GM10248 (cell line): Measurements from ENCODE around the gene RNF207.

ENCODE experiments used
- CTCF ChIA-PET: fragments of 300-600 bp; sonication (Branson Sonifier 250); formaldehyde crosslinking; extraction: SDS; loops from one replicate; lab custom pipeline; 2021; ENCODE audit warnings: antibody characterized with exemption; lab: Yijun Ruan, JAX
- POLR2A ChIA-PET: fragments of 350-650 bp; sonication (Branson Sonifier 250); formaldehyde crosslinking; extraction: SDS; loops from one replicate; lab custom pipeline; 2020; ENCODE audit warnings: antibody characterized with exemption; lab: Yijun Ruan, JAX
- DNase-seq: peaks from one replicate; pipeline ENCODE4 v3.0.0; 2012; ENCODE audit errors: extremely low spot score
- TF ChIP-seq, protein P1 (sequence below): IDR thresholded peaks from 2 replicates; pipeline ENCODE4 v1.5.1; 2012; ENCODE audit warnings: mild to moderate bottlenecking, low read depth; ENCODE audit errors: extremely low read depth, missing control alignments, control extremely low read depth

RNF207 gene

DNA sequence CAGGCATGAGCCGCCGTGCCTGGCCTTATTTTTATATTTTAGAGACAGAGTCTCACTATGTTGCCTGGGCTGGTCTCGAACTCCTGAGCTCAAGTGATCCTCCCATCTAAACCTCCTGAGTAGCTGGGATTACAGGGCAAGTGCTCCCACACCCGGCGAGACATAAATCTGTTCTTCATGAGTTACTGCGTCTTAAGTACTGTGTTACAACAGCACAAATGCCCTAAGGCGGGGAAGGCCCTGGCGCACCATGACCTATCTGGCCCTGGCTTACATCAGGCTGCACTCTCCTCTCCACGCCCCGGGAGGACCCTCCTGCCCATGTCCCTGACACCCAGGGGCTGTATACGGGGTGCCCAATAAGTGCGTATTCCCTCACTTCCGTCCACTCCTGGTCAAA lies 50.7 kb downstream of the RNF207 start:
- TF ChIP-seq, protein P1, sequence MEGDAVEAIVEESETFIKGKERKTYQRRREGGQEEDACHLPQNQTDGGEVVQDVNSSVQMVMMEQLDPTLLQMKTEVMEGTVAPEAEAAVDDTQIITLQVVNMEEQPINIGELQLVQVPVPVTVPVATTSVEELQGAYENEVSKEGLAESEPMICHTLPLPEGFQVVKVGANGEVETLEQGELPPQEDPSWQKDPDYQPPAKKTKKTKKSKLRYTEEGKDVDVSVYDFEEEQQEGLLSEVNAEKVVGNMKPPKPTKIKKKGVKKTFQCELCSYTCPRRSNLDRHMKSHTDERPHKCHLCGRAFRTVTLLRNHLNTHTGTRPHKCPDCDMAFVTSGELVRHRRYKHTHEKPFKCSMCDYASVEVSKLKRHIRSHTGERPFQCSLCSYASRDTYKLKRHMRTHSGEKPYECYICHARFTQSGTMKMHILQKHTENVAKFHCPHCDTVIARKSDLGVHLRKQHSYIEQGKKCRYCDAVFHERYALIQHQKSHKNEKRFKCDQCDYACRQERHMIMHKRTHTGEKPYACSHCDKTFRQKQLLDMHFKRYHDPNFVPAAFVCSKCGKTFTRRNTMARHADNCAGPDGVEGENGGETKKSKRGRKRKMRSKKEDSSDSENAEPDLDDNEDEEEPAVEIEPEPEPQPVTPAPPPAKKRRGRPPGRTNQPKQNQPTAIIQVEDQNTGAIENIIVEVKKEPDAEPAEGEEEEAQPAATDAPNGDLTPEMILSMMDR = no peak
- CTCF ChIA-PET = interaction anchor here (3.3 kb wide), 1 partner anchor 10 kb away, joined by 30 read pairs; no protein-coding TSS in a partner anchor
- POLR2A ChIA-PET = no interaction called here
- no peak for DNase-seq

DNA sequence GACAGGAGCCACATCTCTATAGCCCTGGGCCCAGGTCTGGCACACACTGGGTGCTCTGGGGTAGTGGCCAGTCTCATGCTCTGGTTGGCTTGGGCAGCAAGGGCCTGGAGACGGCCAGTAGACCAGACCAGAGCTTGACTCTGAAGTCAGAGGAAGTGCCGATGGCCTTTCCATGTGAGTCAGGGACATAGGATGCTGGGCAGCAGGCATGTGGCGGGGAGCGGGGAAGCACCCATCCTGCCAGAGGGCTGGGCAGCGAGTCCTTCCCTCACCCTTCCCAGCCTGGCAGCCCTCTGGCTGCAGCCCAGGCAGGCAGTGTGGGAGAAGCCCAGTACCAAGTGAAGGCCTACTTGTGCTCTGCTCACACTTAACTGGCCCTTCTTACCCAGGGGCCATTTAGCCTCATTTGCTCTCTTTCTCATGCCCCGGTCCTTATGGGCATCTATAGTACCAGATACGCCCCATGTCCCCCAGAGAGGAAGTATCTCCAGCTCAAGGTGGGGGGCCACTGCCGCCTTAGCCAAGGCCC lies 51.7 kb downstream of the RNF207 start:
- ChIA-PET CTCF (interaction anchor here (3.3 kb wide), 1 partner anchor 11 kb away, joined by 30 read pairs; no protein-coding TSS in a partner anchor), POLR2A (no interaction called here)
- no peak for DNase-seq

DNA sequence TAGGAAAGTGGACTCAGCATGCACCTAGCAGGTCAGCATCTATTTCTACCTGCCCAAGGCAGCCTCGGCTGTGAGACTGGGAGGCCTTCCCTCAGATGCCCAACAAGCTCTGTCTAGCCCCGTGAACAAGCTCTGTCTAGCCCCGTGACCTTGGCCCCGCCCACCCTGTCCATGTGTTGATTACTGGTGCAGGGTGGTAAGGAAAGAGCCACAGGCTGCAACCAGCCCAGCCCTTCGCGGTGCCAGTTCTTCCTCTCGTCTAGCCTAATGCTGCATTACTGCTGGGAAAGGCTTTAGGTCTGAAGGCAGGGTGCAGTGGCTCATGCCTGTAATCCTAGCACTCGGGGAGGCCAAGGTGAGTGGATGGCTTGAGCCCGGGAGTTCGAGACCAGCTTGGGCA lies 52.8 kb downstream of the RNF207 start:
- POLR2A ChIA-PET = interaction anchor here (1.0 kb wide), 1 partner anchor 10 kb away, joined by 3 read pairs; no protein-coding TSS in a partner anchor
- CTCF ChIA-PET = interaction anchor here (9.2 kb wide), 1 partner anchor 12 kb away, joined by 64 read pairs; no protein-coding TSS in a partner anchor
- TF ChIP-seq, protein P1 = no peak
- no peak for DNase-seq

More for the DNA sequence above, 51.7 kb downstream of the RNF207 start:
- TF ChIP-seq, protein P1 = no peak

DNA sequence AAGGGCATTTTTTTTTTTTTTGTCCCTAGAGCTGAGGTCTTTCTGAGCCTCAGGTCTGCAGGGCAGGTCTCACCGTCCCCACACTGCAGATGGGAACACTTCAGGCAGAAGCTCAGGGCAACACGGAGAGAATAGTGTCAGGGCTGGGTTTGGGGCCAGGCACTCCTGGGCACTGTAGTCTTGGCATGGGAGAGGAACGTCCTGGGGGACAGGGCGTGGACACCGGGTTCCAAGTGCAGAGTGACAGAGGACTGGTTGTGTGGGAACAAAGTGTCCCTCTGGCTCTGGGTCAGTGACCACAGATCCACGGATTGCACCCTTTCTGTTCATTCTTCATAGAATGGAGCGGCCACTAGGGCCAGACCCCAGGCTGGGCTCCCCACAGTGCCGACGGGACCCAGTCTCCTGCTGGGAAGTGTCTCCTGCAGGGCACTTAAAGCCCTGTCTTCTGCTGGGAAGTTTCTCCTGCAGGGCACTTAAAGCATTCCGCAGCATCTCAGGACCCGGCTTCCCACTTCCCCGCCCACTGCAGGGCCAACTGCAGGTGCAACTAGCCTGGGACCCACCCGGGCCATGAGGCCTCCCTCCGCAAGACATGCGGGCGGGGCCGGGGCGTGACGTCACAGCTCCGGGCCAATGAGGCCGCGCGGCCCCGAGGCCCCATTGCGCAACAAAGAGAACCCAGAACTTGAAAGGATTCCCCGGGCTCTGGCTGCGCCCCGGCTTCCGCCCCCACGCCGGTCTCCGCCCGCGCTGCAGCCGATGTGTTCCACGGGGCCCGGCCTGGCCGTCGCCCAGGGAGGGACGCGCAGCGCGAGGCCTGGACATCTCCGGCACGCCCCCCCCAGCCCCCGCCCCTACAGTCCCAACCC lies 53.8 kb downstream of the RNF207 start:
- TF ChIP-seq, protein P1 = no peak
- POLR2A ChIA-PET = no interaction called here
- peak; percentile 90 for DNase-seq
- CTCF ChIA-PET = interaction anchor here (1.3 to 9.2 kb wide), 2 partner anchors 13 to 84 kb away, joined by 4 to 64 read pairs; no protein-coding TSS in a partner anchor

DNA sequence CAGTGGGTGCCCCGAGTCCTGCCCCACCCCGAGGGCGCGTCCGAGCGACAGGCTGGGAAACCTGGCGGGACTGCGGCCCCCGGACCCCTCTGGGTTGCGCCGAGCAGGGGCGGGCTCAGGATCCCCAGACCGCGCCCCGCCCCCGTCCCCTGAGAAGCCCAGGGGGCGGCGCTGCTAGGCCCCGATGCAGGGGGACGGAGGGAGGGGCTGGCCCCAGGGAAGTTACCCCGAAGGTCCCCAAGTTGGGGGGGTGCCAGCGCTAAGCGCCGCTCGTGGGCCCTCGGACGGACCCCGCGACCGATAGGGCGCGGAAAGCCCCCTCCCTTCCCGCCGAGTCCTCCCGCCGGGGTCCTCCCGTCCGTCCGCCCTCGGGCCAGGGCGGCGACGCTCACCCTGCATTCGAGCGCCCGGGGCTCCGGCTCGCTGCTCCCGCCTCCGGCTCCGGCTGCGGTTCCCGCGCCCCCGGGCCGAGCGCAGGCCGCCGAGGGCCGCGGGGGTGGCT lies 54.6 kb downstream of the RNF207 start:
- POLR2A ChIA-PET = no interaction called here
- peak; percentile 58 for DNase-seq
- TF ChIP-seq, protein P1 = no peak
- CTCF ChIA-PET = interaction anchor here (1.3 to 9.2 kb wide), 2 partner anchors 14 to 83 kb away, joined by 4 to 64 read pairs; no protein-coding TSS in a partner anchor

DNA sequence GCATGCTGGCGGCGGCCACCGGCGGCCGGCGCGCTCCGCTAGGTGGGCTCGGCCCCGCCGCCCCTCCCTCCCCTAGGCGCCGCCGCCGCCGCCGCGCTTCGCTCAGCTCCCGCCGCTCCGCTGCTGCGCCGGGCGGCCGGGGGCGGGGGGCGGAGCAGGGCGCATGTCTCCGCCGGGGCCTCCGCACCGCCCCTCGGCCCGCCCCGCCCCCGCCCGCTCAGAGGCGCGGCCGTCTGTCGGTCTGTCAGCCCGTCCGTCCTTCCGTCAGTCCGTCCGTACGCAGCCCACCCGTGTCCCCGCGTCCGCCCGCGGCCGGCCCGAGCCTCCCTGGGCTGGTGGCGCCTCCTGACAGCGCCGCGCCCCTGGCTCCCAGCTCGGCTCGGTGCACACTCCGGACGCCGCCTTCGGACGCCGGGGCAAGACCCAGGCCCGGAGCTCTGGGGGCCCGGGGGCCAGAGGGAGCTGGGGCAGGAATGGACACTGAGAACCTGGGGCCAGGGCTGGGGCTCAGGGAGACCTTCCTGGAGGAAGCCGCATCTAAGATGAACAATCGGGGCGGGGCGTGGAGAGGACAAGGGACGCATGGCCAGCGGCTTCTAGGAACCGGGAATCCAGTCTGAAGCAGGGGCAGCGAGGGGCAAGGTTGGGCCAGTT lies 55.2 kb downstream of the RNF207 start, which contains the start of gene GPR153:
Gene GPR153 (minus strand): TSS at position 138 of the 654 bp plus-strand sequence. CDS start 6,193 bp downstream, outside the sequence.
- TF ChIP-seq, protein P1 = no peak
- POLR2A ChIA-PET = no interaction called here
- peak; percentile 82 for DNase-seq
- CTCF ChIA-PET = interaction anchor here (1.5 to 9.2 kb wide), 2 partner anchors 14 to 84 kb away, joined by 3 to 64 read pairs; no protein-coding TSS in a partner anchor
